Activated T-helper 17 cell treated with anti-CD3 and anti-CD28 coated beads, Interleukin-2, amount 50 U/mL, for 72 hours (primary cell): ENCODE data around the gene RAP2A. TPM values are rescaled to one million over a fixed set of nuclear protein-coding genes. Genes with fewer than 3 reads are reported as not detected.
A peak's percentile ranks its signal among the peaks of the same experiment; 100 is the strongest.

Source experiments
- ATAC-seq: fragments of 150-1000 bp; cut with Tn5 transposase; replicated peaks from 2 replicates; pipeline ENCODE4 v1.10.0; 2021; ENCODE audit warnings: mild to moderate bottlenecking, moderate library complexity
- H3K27ac Mint-ChIP-seq: one replicate; pipeline ENCODE4 v1.8.0; 2022; ENCODE audit warnings: mixed read lengths
- H3K27me3 Mint-ChIP-seq: one replicate; pipeline ENCODE4 v1.8.0; 2022; ENCODE audit warnings: mixed read lengths
- H3K36me3 Mint-ChIP-seq: one replicate; pipeline ENCODE4 v1.8.0; 2022; ENCODE audit warnings: low read depth, mild to moderate bottlenecking, mixed read lengths
- H3K4me1 Mint-ChIP-seq: one replicate; pipeline ENCODE4 v1.8.0; 2022; ENCODE audit warnings: mixed read lengths
- H3K4me3 Mint-ChIP-seq: one replicate; pipeline ENCODE4 v1.8.0; 2022; ENCODE audit warnings: mild to moderate bottlenecking, mixed read lengths
- H3K9me3 Mint-ChIP-seq: one replicate; pipeline ENCODE4 v1.8.0; 2022; ENCODE audit warnings: mixed read lengths
- total RNA-seq, 2 donors: library from RNA; stranded (reverse); gene quantifications; one replicate each; pipeline ENCODE4 v1.2.3, GENCODE V29; 2022

RAP2A gene
- total RNA-seq, 2 donors from 2014 or later: 15.5 to 23.6 TPM

- peaks cover 12% of the 10 kb centered on the region for H3K27me3 Mint-ChIP-seq
Measured at GRCh38 chr13:97403893-97404750, 29.8 kb upstream of the RAP2A start.

GRCh38 chr13:97407540-97407939, 26.4 kb upstream of the RAP2A start:
- no peak overlapping the region for H3K27ac Mint-ChIP-seq
- H3K4me1 Mint-ChIP-seq: no peaks in the 10 kb centered on the region
- peaks cover 9% of the 10 kb centered on the region for H3K27me3 Mint-ChIP-seq
- H3K36me3 Mint-ChIP-seq: no peaks in the 10 kb centered on the region
- no peak for ATAC-seq
- no peaks in the 10 kb centered on the region for H3K9me3 Mint-ChIP-seq
- H3K4me3 Mint-ChIP-seq: no peak overlapping the region

More at GRCh38 chr13:97403893-97404750, 29.8 kb upstream of the RAP2A start:
- Mint-ChIP-seq H3K27ac (no peak overlapping the region), H3K9me3 (peaks cover 4% of the 10 kb centered on the region), H3K4me1 (no peaks in the 10 kb centered on the region), H3K4me3 (no peak overlapping the region), H3K36me3 (no peaks in the 10 kb centered on the region)
- no peak for ATAC-seq

- Mint-ChIP-seq H3K4me1 (no peaks in the 10 kb centered on the region), H3K27me3 (peaks cover 9% of the 10 kb centered on the region), H3K27ac (no peak overlapping the region), H3K4me3 (no peak overlapping the region), H3K9me3 (no peaks in the 10 kb centered on the region), H3K36me3 (no peaks in the 10 kb centered on the region)
- ATAC-seq: no peak
Measured at GRCh38 chr13:97408938-97409337, 25.0 kb upstream of the RAP2A start.

- Mint-ChIP-seq H3K36me3 (no peaks in the 10 kb centered on the region), H3K4me1 (no peaks in the 10 kb centered on the region), H3K4me3 (no peak overlapping the region), H3K9me3 (no peaks in the 10 kb centered on the region), H3K27ac (no peak overlapping the region), H3K27me3 (peaks cover 5% of the 10 kb centered on the region)
- ATAC-seq: no peak
Measured at GRCh38 chr13:97411984-97412383, 22.0 kb upstream of the RAP2A start.

GRCh38 chr13:97413694-97414093, 20.3 kb upstream of the RAP2A start:
- no peak for ATAC-seq
- Mint-ChIP-seq H3K4me3 (no peak overlapping the region), H3K27ac (no peak overlapping the region), H3K27me3 (peaks cover 4% of the 10 kb centered on the region), H3K4me1 (no peaks in the 10 kb centered on the region), H3K9me3 (no peaks in the 10 kb centered on the region), H3K36me3 (no peaks in the 10 kb centered on the region)

GRCh38 chr13:97414392-97414791, 19.6 kb upstream of the RAP2A start:
- no peak overlapping the region for H3K4me3 Mint-ChIP-seq
- H3K27me3 Mint-ChIP-seq: no peaks in the 10 kb centered on the region
- no peak overlapping the region for H3K27ac Mint-ChIP-seq
- H3K9me3 Mint-ChIP-seq: no peaks in the 10 kb centered on the region
- H3K36me3 Mint-ChIP-seq: no peaks in the 10 kb centered on the region
- no peaks in the 10 kb centered on the region for H3K4me1 Mint-ChIP-seq
- no peak for ATAC-seq

- Mint-ChIP-seq H3K4me1 (no peaks in the 10 kb centered on the region), H3K27me3 (no peaks in the 10 kb centered on the region), H3K4me3 (no peak overlapping the region), H3K27ac (no peak overlapping the region), H3K9me3 (no peaks in the 10 kb centered on the region), H3K36me3 (no peaks in the 10 kb centered on the region)
- ATAC-seq: no peak
Measured at GRCh38 chr13:97417698-97418097, 16.3 kb upstream of the RAP2A start.

GRCh38 chr13:97422118-97423054, 11.6 kb upstream of the RAP2A start:
- H3K9me3 Mint-ChIP-seq: no peaks in the 10 kb centered on the region
- no peaks in the 10 kb centered on the region for H3K4me1 Mint-ChIP-seq
- no peak overlapping the region for H3K27ac Mint-ChIP-seq
- H3K36me3 Mint-ChIP-seq: no peaks in the 10 kb centered on the region
- H3K4me3 Mint-ChIP-seq: no peak overlapping the region
- peaks cover 3% of the 10 kb centered on the region for H3K27me3 Mint-ChIP-seq
- ATAC-seq: no peak

- H3K27ac Mint-ChIP-seq: no peak overlapping the region
- no peaks in the 10 kb centered on the region for H3K4me1 Mint-ChIP-seq
- H3K27me3 Mint-ChIP-seq: peaks cover 3% of the 10 kb centered on the region
- no peaks in the 10 kb centered on the region for H3K36me3 Mint-ChIP-seq
- ATAC-seq: no peak
- H3K9me3 Mint-ChIP-seq: no peaks in the 10 kb centered on the region
- no peak overlapping the region for H3K4me3 Mint-ChIP-seq
Measured at GRCh38 chr13:97423300-97424045, 10.5 kb upstream of the RAP2A start.

GRCh38 chr13:97425590-97425989, 8.4 kb upstream of the RAP2A start:
- no peak overlapping the region for H3K27ac Mint-ChIP-seq
- no peak overlapping the region for H3K4me3 Mint-ChIP-seq
- H3K27me3 Mint-ChIP-seq: peaks cover 13% of the 10 kb centered on the region
- no peaks in the 10 kb centered on the region for H3K9me3 Mint-ChIP-seq
- ATAC-seq: no peak
- no peaks in the 10 kb centered on the region for H3K36me3 Mint-ChIP-seq
- no peaks in the 10 kb centered on the region for H3K4me1 Mint-ChIP-seq

- no peaks in the 10 kb centered on the region for H3K36me3 Mint-ChIP-seq
- no peak overlapping the region for H3K27ac Mint-ChIP-seq
- H3K9me3 Mint-ChIP-seq: no peaks in the 10 kb centered on the region
- ATAC-seq: no peak
- H3K27me3 Mint-ChIP-seq: peaks cover 13% of the 10 kb centered on the region
- H3K4me1 Mint-ChIP-seq: no peaks in the 10 kb centered on the region
- H3K4me3 Mint-ChIP-seq: no peak overlapping the region
Measured at GRCh38 chr13:97426695-97427094, 7.3 kb upstream of the RAP2A start.

GRCh38 chr13:97429681-97430081, 4.3 kb upstream of the RAP2A start:
- Mint-ChIP-seq H3K27me3 (peaks cover 13% of the 10 kb centered on the region), H3K4me1 (no peaks in the 10 kb centered on the region), H3K9me3 (no peaks in the 10 kb centered on the region), H3K4me3 (no peak overlapping the region), H3K27ac (no peak overlapping the region), H3K36me3 (peaks cover 11% of the 10 kb centered on the region)
- no peak for ATAC-seq

GRCh38 chr13:97430296-97430695, 3.7 kb upstream of the RAP2A start:
- Mint-ChIP-seq H3K27me3 (peaks cover 13% of the 10 kb centered on the region), H3K27ac (no peak overlapping the region), H3K4me1 (peaks cover 4% of the 10 kb centered on the region), H3K4me3 (no peak overlapping the region), H3K36me3 (peaks cover 11% of the 10 kb centered on the region), H3K9me3 (no peaks in the 10 kb centered on the region)
- no peak for ATAC-seq

GRCh38 chr13:97431171-97431764, 2.7 kb upstream of the RAP2A start:
- ATAC-seq: no peak
- H3K9me3 Mint-ChIP-seq: no peaks in the 10 kb centered on the region

More at GRCh38 chr13:97431171-97431764, 2.7 kb upstream of the RAP2A start:
- no peak overlapping the region for H3K27ac Mint-ChIP-seq
- H3K4me1 Mint-ChIP-seq: peaks cover 12% of the 10 kb centered on the region
- H3K36me3 Mint-ChIP-seq: peaks cover 11% of the 10 kb centered on the region
- H3K4me3 Mint-ChIP-seq: peak overlapping the region; percentile 93
- peaks cover 10% of the 10 kb centered on the region for H3K27me3 Mint-ChIP-seq
